HG02938 (cell line): Measurements from ENCODE around the gene GALNT10.

Experiments
- ATAC-seq: cut with Tn5 transposase; IDR thresholded peaks from one replicate; pipeline ENCODE4 v1.9.1; 2021; ENCODE audit warnings: mild to moderate bottlenecking, moderate library complexity; ENCODE audit not compliant: unreplicated experiment

Gene GALNT10

DNA sequence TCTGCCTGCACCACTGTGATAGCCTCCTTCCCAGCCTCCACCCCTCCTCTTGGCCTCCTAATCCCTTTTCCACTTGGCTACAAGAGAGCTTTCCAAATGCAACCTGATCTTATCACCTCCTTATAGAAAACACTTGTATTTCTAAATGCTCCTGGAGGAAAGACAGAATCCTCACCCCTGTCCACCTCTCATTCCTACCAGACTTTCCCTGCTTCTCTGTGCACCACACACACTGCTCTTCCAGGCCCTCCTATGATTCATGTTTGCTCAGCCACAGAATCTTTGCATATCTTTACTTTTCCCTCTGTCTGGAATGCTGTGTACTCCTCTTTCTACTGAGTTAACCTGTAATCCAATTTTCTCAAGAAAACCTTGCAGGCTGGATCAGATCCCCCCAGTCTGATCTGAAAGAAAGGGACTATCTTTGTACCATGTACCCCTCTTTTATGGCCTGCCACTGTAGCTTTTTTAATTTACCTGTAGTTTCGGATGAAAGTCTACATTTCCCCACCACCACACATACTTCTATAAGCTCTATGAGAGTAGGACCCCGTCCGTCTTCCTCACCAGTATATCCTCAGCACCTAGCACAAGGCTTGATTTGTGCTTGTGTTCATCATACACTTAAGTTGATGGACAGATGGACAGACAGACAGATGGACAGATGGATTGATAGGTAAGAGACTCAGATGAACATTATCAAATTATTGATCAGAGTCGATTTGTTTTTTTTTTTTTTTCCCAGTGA is 95.3 kb downstream of the GALNT10 start:
- ATAC-seq: no peak

DNA sequence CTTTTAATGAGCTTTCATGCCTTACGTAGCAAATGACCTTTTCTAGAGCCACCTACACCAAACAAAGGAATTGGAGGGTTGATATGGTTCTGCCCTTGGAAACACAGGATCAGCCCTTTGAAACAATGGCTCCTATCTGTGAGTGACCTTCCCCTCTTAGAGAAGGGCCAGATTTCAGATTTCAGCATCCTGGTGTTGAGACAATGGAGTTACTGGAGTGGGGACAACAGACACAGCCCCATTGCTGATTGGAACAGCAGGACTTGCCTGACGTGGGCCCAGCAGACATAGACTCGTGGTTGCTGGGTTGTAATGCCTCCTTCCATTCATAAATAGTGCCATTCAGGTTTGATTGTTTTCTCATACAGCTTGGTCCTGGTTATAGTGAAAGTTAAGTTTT is 96.0 kb downstream of the GALNT10 start:
- no peak for ATAC-seq

DNA sequence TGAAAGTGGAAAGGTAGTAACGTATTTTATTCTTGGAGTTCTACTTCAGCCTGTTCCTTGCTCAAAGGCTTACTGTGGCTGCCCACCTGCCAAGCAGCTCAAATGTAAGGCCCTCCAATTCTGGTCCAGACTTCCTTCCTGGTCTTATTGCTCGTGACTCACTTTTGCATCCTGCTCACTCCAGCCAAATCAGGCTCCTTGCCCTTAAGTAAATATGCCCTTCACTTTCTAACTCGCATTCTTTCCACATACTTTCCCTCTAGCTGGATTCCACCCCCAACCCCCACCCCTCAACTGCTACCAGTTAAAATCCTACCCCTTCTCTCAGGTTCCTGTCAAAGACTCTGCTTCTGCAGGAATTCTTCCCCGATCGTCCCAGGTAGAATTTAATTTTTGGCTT is 96.6 kb downstream of the GALNT10 start:
- no peak for ATAC-seq

DNA sequence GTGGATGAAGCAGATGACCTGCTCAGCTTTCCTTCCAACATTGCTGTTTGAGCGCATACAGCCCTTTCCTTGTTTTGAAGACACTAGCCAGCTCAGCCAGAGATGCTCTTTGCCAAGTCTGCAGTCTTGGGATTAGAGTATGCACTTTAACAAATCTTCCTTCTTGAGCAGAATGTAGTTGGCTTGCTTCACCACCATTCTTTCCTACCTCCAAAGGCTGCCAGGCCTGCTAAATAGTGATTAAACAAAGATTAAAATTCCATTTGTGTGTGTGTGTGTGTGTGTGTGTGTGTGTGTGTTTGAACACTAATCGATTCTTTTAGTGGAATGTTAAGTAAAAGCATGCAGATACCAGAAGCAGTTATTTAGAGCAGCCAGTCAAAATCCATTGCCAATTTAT is 97.6 kb downstream of the GALNT10 start:
- ATAC-seq: no peak

DNA sequence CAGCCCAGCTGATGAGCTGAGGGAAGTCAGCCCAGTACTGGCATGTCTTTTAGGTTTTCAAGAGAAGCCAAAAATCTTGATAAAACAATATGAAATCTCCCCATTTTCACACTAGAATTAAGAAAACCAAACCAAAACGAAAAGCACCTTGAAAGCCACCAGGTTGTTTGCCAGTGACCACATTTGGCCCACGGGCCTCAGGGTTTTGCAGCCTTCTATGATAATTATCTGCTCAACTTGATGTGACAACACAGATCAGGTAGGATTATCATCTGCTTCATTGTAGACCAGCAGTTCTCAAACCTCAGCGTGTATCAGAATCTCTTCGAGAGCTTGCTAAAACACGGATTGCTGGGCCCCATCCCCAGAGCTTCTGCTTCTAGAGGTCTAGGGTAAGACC is 101.4 kb downstream of the GALNT10 start:
- ATAC-seq: no peak

DNA sequence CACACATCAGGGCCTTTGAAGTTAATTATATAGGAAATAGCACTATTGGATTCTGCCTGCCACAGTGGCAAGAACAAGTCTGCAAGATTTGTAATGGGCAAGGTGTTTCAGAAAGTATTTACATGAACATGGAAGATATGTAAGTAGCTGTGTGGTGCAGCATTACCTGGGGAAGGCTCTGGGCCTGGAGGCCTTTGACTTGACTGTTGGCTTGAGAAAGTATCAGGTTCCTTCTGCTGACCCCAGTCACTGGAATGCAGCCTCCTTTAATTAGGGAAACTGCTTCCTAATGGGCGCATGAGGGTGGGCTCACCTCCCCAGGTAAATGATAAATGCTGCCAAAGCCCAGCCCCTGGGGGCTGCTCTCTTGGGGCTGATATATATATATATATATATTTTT is 102.7 kb downstream of the GALNT10 start:
- no peak for ATAC-seq

DNA sequence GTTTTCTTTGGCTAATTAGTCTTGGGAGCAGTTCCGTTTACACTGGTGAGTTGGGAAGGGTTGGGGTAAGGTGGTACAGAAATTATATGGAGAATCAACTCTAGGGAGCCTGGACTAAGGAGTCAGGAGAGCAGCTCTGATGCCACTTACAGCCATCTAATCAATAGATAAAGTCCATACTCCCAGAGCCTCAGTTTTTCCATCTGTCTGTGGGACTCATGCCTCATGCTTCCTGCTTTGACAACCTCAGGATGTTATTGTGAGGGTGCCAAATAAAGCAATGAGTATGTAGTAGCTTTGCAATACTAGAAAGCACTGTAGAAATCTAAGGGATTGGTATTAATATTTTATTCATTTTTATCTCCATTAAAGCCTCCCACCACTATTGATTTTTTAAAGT is 105.0 kb downstream of the GALNT10 start:
- no peak for ATAC-seq

DNA sequence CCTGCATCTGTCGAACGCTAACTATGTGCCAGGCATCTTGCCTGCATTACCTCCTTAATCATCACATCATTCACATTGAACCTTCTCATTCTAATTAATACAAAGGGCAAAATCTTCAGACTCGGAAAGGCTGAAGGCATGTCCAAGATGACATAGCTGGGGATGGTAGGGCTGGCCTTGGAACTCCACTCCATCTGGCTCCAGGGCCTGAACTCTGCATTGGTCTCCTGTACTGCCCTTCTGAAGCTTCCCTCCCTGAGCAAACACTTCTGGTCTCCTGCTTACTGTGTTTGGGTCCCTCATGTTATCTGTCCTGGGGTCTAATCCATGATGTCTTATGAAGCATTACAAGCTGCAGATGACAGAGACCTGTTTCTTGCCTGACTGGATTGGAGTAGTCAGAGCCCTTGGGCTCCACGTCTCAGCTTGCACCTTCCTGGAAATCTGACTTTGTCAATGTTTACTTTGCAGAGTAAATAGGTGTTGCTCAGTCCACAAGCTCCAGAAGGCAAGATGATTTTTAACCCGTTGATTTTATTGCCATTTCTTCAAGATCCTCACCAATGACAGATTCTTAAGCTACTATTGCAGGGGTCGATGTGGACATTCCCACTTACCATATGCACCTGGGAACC is 106.1 kb downstream of the GALNT10 start:
- no peak for ATAC-seq

DNA sequence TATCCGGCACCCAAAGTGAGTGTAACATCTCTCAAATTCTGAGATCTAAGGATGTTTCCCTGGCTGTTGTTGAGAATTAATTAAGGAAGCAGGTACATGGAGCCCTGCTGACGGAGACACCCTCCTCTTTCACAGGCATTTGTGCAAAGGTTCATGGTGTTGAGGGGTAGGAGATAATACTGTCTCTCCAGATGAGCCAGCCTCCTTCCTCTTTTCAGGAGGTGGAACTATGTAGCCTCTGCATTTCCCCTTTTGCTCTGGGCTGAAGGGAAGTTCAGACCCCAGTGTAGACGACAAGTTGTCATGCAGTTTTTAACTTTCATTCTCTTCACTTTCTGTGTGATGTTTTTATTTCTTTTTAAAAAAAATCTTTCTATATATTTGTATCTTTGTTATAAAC is 107.5 kb downstream of the GALNT10 start:
- no peak for ATAC-seq

DNA sequence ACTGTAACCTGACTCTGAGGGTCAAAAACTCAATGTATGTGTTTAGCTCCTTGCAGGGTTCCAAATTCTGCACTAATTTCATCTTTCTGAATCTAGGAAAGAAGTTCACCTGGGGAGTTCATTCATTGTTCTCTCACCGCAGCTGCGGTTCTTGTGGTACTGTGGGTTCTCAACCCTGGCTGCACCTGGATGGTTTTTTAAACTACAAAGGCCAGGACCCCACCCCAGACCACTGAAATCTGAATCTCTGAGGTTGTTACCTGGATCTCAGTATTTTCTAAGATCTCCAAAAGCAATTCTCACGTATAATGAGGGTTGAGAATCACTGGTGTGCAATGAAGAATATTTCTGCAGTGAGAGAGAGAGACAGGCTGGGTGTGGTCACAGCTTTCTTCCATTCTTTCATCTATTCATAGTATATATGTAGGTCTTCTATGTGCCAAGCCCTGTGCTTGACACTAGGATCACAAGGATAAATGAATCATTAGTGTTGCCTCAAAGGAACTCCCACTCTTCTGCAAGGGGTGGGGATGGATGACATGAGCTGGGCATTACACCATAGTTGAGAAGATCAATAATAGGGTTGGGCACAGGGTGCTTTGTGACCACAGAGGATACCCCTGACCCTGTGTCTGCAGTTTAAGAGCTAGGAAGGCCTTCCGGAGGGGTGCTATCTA is 109.8 kb downstream of the GALNT10 start:
- ATAC-seq: no peak

DNA sequence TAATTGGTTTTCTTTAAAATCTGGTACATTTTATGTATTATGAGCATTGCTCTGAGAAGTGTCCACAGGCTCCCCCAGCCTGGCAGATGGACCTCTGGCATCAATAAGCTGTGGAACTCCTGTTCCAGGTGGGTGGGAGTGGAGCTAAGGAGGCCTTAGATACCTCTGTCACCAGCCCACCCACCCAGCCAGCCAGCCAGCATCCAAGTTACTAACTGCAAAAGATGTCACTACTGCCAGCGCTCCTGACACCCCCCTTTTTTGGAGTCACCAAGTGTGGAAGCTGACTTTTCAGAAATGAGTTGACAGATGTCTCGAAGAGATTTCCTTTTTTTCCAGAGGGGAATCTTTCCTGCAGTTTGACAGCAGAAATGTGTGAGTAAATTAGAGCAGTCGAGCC is 111.2 kb downstream of the GALNT10 start:
- ATAC-seq: no peak

DNA sequence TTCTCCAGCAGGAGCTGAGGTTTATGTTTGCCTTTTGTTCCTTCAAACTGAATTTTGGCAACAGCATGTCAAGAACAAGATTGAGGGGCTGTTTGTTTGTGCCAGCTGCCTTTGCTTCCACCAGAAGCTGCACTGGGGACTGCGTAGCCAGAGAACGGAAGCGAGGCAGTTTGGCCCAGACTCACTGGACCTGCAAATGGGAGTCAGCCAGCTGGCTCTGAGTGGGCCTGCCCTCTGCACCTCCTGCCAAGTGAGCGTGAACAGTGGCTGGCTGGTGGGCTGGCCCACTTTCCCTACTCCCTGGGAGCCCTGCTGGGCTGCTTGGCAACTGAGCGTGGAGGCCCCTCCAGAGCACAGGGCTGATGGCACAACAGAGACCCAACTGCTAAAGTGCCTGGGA is 111.6 kb downstream of the GALNT10 start:
- no peak for ATAC-seq

DNA sequence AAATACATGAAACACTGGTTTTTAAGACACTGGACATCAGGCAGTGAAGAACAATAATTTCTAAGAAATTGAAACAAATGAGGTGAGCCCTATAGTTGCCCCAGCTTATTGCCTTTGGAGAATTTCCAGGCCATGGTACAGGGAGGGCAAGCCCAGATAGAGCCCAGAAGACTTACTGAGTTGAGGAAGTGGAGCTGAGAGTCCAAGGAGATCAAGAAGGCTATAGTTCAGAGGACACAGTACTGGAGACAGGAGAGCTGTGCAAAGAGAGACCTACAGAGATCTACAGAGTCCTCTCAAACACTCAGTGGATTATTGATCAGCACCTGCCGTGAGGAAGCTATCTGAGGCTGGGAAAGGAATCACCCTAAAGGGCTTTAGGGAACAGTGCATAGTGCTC is 112.6 kb downstream of the GALNT10 start:
- no peak for ATAC-seq

DNA sequence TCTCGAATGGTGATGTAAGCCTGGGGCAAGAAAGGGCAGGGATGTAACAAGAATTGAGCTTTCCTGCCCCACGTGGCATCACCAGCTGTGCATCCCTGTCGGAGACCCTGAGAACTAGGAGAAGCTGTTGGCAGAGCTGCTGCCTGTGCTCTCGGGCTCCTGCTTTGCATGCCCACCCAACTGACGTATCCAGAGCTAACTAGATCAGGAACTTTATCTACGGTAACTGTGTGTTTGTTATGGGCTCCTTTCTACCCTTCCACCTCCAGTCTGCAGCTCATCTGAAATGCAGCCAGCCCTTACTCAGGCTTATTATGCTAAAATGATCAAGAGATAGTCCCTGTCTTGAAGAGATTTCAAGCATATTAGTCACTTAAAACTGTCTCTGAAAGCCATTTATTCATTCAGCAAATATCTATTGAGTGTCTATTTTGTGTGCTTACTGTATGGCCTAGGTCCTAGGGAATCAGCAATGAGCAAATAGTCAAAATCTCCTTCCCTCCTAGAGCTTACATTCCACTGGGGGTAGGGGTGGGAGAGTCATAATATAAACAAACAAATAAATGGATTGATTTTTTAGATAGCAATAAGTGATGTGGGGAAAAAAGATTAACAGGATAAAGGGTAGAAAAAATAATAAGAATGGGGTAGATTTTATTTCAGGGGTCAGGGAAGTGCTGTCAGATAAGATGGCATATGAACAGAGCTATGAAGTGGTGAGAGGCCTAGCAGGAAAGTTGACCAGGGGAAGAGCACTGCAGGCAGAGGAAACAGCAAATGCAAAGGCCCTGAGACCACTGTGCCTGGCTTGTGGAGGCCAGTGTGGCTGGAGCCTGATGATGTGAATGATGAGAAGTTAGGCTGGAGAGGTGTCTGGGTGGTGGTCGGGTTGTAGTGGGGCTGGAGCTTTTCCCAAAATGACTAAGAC is 118.2 kb downstream of the GALNT10 start:
- ATAC-seq: no peak

DNA sequence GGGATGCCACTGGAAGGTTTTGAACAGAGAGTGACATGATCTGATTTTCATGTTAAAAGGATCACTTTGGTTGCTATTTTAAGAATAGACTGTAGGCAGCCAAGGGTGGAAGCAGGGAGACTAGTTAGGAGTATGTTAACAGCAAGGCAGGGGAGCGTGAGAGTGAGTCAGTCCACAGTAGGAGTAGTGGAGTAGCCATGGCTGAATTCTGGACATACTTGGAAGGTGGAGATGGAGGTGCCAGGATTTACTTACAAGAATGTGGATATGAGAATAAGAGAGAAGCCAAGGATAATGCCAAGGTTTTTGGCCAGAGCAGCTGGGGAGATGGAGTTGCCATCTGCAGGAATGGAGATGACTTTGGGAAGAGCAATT is 118.8 kb downstream of the GALNT10 start:
- no peak for ATAC-seq

DNA sequence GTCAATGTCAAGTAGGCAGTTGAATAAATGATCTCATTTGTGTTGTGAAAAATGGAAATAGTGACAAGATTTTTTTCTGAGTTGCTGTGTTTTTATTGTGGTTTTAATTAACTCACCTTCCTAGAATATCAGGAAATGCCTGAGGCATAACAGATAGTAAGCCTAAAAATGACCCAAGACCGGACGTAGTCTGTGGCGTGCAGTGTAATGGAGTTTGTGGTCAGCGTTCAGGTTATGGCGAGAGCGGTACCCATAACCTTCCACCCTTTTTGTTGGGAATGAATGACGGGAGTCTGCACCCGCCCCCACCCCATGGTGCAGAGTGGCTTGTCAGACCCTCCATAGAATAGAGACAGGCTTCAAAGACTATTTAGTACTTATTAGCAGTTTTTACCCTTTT is 119.3 kb downstream of the GALNT10 start:
- no peak for ATAC-seq

DNA sequence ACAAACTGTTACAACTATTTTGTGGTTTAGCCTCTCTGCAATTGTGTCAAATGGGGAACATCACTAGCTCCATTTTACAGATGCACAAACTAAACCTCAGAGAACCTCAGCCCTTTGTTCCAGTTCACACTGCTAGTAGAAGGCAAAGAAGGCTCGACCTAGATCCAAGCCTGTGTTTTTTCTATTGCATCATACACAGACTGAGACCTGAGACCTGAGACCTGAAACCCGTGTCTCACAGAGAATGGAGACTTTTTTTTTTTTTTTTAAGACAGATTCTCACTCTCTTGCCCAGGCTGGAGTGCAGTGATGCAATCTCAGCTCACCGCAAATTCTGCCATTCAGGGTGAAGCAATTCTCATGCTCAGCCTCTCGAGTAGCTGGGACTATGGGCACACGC is 120.8 kb downstream of the GALNT10 start:
- peak; percentile 51 for ATAC-seq

DNA sequence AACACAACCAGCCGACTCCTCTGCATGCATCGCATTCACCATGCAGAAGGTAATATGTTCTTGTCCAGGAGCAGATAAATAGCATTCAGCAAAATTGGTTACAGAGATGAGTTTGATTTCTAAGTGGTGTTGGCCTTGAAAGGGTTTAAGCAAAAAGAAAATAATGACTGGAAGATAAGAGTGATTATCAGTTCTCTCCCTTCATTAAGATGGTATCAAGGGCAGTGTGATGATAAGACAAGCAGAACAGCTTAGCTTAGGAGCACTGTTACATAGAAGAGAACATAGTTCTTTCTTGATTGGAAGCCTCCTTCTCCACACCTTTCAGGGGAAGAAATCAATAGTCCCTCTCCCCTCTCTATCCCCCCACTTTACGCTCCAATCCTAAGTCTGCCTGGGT is 121.5 kb downstream of the GALNT10 start:
- ATAC-seq: no peak

DNA sequence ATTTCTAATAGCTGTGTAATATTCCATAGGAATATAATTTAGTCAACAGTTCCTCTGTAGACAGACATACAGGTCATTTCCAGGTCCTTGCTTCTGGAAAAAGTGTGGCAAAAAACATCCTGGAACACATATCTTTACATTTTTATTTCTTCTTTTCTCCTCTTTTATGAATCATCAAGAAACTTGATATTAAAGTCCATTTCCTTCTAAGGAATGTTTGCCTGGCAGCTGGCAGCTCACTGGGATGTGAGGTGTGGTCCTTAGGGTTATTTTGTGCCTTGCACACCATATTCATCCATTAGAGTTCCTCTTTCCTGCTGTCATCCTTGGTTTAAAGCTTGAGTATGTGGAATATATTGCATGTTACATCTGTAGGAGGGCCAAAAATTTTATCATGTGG is 122.0 kb downstream of the GALNT10 start:
- no peak for ATAC-seq

DNA sequence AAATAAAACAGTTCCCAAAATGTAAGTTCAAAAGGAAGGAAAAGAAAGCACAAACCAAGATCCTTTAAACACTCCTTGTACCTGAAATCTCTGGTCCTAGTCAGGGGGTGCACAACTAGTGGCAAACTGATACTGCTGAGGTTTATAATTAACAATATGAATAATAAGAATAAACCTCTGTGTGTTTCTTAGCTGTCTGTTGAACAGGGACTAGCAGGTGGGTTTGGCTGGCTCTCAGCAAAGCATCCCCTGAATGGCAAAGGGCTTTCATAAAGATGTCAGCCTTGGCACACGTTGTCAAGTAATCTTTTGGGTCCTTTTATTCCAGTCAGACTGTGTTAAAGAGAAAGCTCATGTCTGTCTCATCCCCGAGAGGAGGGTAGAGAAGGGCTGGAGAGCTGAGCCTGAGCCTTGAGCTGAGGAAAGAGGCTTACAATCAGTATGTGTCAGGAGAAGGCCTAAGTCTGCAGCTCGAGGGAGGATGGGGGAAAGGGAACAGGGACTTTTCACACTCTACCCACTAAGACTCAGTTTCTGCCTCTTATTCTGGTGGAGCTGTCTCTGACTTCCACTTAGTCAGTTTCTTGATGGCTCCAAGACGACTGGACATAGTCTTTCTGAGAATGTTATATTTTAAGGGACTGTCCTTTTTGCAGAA is 123.0 kb downstream of the GALNT10 start:
- peak; percentile 52 for ATAC-seq

DNA sequence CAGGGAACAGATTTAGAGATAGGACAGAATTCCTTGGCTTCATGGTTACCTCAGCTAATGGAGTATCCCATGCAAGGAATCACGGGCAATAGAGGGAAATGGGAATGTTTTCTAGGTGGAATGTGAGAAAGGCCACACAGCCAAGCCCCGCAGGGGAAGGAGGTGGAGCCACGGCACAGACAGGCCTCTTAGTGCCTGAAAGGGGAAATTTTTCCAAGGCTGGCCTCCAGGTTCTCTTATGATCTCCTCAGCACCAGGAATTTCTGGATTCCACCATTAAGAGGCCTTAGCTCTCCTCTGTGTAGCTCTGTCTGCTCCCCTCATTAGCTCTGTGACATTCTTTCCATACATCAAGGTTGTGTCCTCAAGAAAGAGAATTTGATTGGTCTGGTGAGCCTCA is 124.7 kb downstream of the GALNT10 start:
- ATAC-seq: no peak
